Parathyroid adenoma (tissue), 2 donors: Measurements from ENCODE around the gene B4GALT6.

Source experiments
- H2AFZ ChIP-seq: fragments of 300-600 bp; sonication (generic); one replicate; pipeline ENCODE4 v1.7.0; 2017; ENCODE audit warnings: antibody characterized with exemption, mild to moderate bottlenecking
- H3K27ac ChIP-seq: fragments of 300-600 bp; sonication (generic); one replicate; pipeline ENCODE4 v1.7.0; 2017
- H3K27me3 ChIP-seq: fragments of 300-600 bp; sonication (generic); one replicate; pipeline ENCODE4 v1.7.0; 2017; ENCODE audit warnings: low read length; ENCODE audit not compliant: control insufficient read depth, insufficient read depth
- H3K36me3 ChIP-seq: fragments of 300-600 bp; sonication (generic); one replicate; pipeline ENCODE4 v1.7.0; 2017; ENCODE audit warnings: low read length; ENCODE audit not compliant: control insufficient read depth, insufficient read depth
- H3K4me1 ChIP-seq: fragments of 300-600 bp; sonication (generic); one replicate; pipeline ENCODE4 v1.7.0; 2017; ENCODE audit warnings: control low read depth
- H3K4me2 ChIP-seq: fragments of 300-600 bp; sonication (generic); one replicate; pipeline ENCODE4 v1.7.0; 2017; ENCODE audit warnings: low read length
- H3K4me3 ChIP-seq: fragments of 300-600 bp; sonication (generic); one replicate; pipeline ENCODE4 v1.7.0; 2017; ENCODE audit warnings: low read depth, low read length
- H3K79me2 ChIP-seq: fragments of 300-600 bp; sonication (generic); one replicate; pipeline ENCODE4 v1.7.0; 2017; ENCODE audit warnings: control low read depth
- H3K9ac ChIP-seq: fragments of 300-600 bp; sonication (generic); one replicate; pipeline ENCODE4 v1.7.0; 2017; ENCODE audit warnings: mild to moderate bottlenecking
- H3K9me3 ChIP-seq: fragments of 300-600 bp; sonication (generic); one replicate; pipeline ENCODE4 v1.7.0; 2017; ENCODE audit warnings: low read length; ENCODE audit not compliant: control insufficient read depth
- CTCF ChIP-seq: fragments of 300-600 bp; sonication (generic); IDR thresholded peaks from one replicate; pipeline ENCODE4 v1.7.0; 2017; ENCODE audit warnings: antibody characterized with exemption, mild to moderate bottlenecking
- donor health status: primary hyperparathyroidism.

The B4GALT6 gene

GRCh38 chr18:31648966-31649429 lies 35.4 kb downstream of the B4GALT6 start:
- H3K36me3 ChIP-seq = no peaks in the 10 kb centered on the region
- H3K27ac ChIP-seq = no peak overlapping the region
- peaks cover 30% of the 10 kb centered on the region for H3K79me2 ChIP-seq
- no peaks in the 10 kb centered on the region for H3K27me3 ChIP-seq
- peaks cover 8% of the 10 kb centered on the region for H3K4me1 ChIP-seq
- H3K4me2 ChIP-seq = no peak overlapping the region
- H2AFZ ChIP-seq = no peak overlapping the region
- no peaks in the 10 kb centered on the region for H3K9me3 ChIP-seq
- TF ChIP-seq CTCF = no peak
- H3K9ac ChIP-seq = no peak overlapping the region
- H3K4me3 ChIP-seq = no peak overlapping the region

GRCh38 chr18:31648458-31648857 lies 35.9 kb downstream of the B4GALT6 start:
- Histone ChIP-seq H3K27me3 (no peaks in the 10 kb centered on the region), H3K27ac (no peak overlapping the region), H3K9ac (no peak overlapping the region), H3K4me2 (no peak overlapping the region), H3K36me3 (no peaks in the 10 kb centered on the region), H3K79me2 (peaks cover 26% of the 10 kb centered on the region), H3K9me3 (no peaks in the 10 kb centered on the region), H3K4me3 (no peak overlapping the region), H3K4me1 (peaks cover 8% of the 10 kb centered on the region), H2AFZ (no peak overlapping the region)
- no peak for TF ChIP-seq CTCF

GRCh38 chr18:31647127-31647753 lies 37.1 kb downstream of the B4GALT6 start:
- H2AFZ ChIP-seq = no peak overlapping the region
- peaks cover 16% of the 10 kb centered on the region for H3K79me2 ChIP-seq
- H3K36me3 ChIP-seq = no peaks in the 10 kb centered on the region
- no peak overlapping the region for H3K27ac ChIP-seq
- no peaks in the 10 kb centered on the region for H3K9me3 ChIP-seq
- no peaks in the 10 kb centered on the region for H3K27me3 ChIP-seq
- H3K4me2 ChIP-seq = no peak overlapping the region
- no peak overlapping the region for H3K4me3 ChIP-seq
- H3K9ac ChIP-seq = no peak overlapping the region
- no peak for TF ChIP-seq CTCF
- peaks cover 8% of the 10 kb centered on the region for H3K4me1 ChIP-seq

- peaks cover 10% of the 10 kb centered on the region for H3K79me2 ChIP-seq
- no peaks in the 10 kb centered on the region for H3K27me3 ChIP-seq
- H3K4me3 ChIP-seq = no peak overlapping the region
- H3K9ac ChIP-seq = no peak overlapping the region
- no peaks in the 10 kb centered on the region for H3K9me3 ChIP-seq
- H3K36me3 ChIP-seq = no peaks in the 10 kb centered on the region
- no peak overlapping the region for H2AFZ ChIP-seq
- TF ChIP-seq CTCF = no peak
- no peak overlapping the region for H3K4me2 ChIP-seq
- no peak overlapping the region for H3K27ac ChIP-seq
- peaks cover 8% of the 10 kb centered on the region for H3K4me1 ChIP-seq
These were observed 37.9 kb downstream of the B4GALT6 start for GRCh38 chr18:31646332-31647126.
